GM23338 (cell line): ENCODE results near the gene MEGF6. TPM values are rescaled to one million over a fixed set of nuclear protein-coding genes. Genes with fewer than 3 reads are reported as not detected.

Experiments
- CREB1 ChIP-seq: fragments of 250-450 bp; sonication (Bioruptor Pico); IDR thresholded peaks from 2 replicates; pipeline ENCODE4 v1.5.0; 2020; ENCODE audit warnings: low read depth, mild to moderate bottlenecking, moderate library complexity
- EZH2 ChIP-seq: fragments of 200-600 bp; sonication (generic); IDR thresholded peaks from one replicate; pipeline ENCODE4 v1.8.0; 2017; ENCODE audit warnings: antibody characterized with exemption, mild to moderate bottlenecking, low read depth; ENCODE audit not compliant: unreplicated experiment
- JUNB ChIP-seq: IDR thresholded peaks from one replicate; pipeline ENCODE4 v1.6.1; 2016; ENCODE audit warnings: antibody characterized with exemption; ENCODE audit not compliant: unreplicated experiment
- NANOG ChIP-seq: IDR thresholded peaks from 2 replicates; pipeline ENCODE4 v1.6.1; 2016; ENCODE audit warnings: antibody characterized with exemption, borderline replicate concordance
- POLR2AphosphoS5 ChIP-seq: IDR thresholded peaks from 2 replicates; pipeline ENCODE4 v1.6.1; 2016; ENCODE audit warnings: antibody characterized with exemption, low read depth
- ZNF114 ChIP-seq: fragments of 250-450 bp; sonication (Bioruptor Pico); IDR thresholded peaks from 2 replicates; pipeline ENCODE4 v1.5.0; 2020; ENCODE audit warnings: mild to moderate bottlenecking, moderate library complexity
- polyA plus RNA-seq: library from polyadenylated mRNA; unstranded; fragments of >200 nt; fragmentation: Nextera tagmentation; extraction: Ambion mirVana; gene quantifications from 2 replicates; pipeline ENCODE4 v1.2.1, GENCODE V29; 2016
- total RNA-seq: library from RNA; depleted of rRNA; stranded (reverse); fragments of >200 nt; shearing (Covaris generic); gene quantifications from 2 replicates; pipeline ENCODE4 v1.2.3, GENCODE V29; 2014
- TF ChIP-seq, protein P1 (sequence below): fragments of 250-450 bp; sonication (Bioruptor Pico); IDR thresholded peaks from 2 replicates; pipeline ENCODE4 v1.5.0; 2020; ENCODE audit warnings: mild to moderate bottlenecking, moderate library complexity
- TF ChIP-seq, protein P2 (sequence below), 2 experiments: fragments of 200-600 bp in 1 of 2; sonication (generic) in 1 of 2; conservative IDR thresholded peaks; 2 replicates each; pipeline versions ENCODE4 v1.5.1 to v1.6.1; 2016 to 2017; ENCODE audit warnings: antibody characterized with exemption in 2 of 2, low read depth in 2 of 2, mild to moderate bottlenecking in 2 of 2, moderate library complexity in 1 of 2

Gene MEGF6
- total and polyA plus RNA-seq, 2 experiments from 2014 or later = 4.0 to 21.4 TPM

DNA sequence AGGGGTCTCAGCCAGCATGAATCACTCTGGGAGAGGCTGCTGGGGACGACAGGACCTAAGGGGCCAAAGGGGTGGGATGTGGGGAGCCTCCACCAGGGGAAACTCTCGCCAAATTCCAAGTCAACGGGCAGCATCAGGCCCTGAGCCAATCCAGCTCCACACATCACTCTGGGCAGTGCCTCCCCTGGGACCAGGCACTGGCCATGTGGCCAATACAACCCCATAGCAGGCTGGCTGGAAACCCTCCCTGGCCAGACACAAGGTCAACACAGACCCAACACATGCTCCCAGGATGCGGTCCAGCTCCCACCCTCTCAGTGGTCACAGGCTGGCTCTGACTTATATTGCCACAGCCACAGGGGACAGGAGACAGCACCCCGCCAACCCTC is 60.0 kb downstream of the MEGF6 start (continued):
- TF ChIP-seq, protein P1, sequence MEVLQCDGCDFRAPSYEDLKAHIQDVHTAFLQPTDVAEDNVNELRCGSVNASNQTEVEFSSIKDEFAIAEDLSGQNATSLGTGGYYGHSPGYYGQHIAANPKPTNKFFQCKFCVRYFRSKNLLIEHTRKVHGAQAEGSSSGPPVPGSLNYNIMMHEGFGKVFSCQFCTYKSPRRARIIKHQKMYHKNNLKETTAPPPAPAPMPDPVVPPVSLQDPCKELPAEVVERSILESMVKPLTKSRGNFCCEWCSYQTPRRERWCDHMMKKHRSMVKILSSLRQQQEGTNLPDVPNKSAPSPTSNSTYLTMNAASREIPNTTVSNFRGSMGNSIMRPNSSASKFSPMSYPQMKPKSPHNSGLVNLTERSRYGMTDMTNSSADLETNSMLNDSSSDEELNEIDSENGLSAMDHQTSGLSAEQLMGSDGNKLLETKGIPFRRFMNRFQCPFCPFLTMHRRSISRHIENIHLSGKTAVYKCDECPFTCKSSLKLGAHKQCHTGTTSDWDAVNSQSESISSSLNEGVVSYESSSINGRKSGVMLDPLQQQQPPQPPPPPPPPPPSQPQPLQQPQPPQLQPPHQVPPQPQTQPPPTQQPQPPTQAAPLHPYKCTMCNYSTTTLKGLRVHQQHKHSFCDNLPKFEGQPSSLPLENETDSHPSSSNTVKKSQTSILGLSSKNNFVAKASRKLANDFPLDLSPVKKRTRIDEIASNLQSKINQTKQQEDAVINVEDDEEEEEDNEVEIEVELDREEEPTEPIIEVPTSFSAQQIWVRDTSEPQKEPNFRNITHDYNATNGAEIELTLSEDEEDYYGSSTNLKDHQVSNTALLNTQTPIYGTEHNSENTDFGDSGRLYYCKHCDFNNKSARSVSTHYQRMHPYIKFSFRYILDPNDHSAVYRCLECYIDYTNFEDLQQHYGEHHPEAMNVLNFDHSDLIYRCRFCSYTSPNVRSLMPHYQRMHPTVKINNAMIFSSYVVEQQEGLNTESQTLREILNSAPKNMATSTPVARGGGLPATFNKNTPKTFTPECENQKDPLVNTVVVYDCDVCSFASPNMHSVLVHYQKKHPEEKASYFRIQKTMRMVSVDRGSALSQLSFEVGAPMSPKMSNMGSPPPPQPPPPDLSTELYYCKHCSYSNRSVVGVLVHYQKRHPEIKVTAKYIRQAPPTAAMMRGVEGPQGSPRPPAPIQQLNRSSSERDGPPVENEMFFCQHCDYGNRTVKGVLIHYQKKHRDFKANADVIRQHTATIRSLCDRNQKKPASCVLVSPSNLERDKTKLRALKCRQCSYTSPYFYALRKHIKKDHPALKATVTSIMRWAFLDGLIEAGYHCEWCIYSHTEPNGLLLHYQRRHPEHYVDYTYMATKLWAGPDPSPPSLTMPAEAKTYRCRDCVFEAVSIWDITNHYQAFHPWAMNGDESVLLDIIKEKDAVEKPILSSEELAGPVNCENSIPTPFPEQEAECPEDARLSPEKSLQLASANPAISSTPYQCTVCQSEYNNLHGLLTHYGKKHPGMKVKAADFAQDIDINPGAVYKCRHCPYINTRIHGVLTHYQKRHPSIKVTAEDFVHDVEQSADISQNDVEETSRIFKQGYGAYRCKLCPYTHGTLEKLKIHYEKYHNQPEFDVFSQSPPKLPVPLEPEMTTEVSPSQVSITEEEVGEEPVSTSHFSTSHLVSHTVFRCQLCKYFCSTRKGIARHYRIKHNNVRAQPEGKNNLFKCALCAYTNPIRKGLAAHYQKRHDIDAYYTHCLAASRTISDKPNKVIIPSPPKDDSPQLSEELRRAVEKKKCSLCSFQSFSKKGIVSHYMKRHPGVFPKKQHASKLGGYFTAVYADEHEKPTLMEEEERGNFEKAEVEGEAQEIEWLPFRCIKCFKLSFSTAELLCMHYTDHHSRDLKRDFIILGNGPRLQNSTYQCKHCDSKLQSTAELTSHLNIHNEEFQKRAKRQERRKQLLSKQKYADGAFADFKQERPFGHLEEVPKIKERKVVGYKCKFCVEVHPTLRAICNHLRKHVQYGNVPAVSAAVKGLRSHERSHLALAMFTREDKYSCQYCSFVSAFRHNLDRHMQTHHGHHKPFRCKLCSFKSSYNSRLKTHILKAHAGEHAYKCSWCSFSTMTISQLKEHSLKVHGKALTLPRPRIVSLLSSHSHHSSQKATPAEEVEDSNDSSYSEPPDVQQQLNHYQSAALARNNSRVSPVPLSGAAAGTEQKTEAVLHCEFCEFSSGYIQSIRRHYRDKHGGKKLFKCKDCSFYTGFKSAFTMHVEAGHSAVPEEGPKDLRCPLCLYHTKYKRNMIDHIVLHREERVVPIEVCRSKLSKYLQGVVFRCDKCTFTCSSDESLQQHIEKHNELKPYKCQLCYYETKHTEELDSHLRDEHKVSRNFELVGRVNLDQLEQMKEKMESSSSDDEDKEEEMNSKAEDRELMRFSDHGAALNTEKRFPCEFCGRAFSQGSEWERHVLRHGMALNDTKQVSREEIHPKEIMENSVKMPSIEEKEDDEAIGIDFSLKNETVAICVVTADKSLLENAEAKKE (CRISPR knock-in tag) = no peak
- TF ChIP-seq NANOG (no peak), JUNB (no peak), POLR2AphosphoS5 (no peak), EZH2 (no peak), ZNF114 (CRISPR knock-in tag) (no peak), CREB1 (CRISPR knock-in tag) (no peak)
- TF ChIP-seq, protein P2, sequence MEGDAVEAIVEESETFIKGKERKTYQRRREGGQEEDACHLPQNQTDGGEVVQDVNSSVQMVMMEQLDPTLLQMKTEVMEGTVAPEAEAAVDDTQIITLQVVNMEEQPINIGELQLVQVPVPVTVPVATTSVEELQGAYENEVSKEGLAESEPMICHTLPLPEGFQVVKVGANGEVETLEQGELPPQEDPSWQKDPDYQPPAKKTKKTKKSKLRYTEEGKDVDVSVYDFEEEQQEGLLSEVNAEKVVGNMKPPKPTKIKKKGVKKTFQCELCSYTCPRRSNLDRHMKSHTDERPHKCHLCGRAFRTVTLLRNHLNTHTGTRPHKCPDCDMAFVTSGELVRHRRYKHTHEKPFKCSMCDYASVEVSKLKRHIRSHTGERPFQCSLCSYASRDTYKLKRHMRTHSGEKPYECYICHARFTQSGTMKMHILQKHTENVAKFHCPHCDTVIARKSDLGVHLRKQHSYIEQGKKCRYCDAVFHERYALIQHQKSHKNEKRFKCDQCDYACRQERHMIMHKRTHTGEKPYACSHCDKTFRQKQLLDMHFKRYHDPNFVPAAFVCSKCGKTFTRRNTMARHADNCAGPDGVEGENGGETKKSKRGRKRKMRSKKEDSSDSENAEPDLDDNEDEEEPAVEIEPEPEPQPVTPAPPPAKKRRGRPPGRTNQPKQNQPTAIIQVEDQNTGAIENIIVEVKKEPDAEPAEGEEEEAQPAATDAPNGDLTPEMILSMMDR (conservative IDR thresholded peaks at IDR 0.05; ENCODE audit: low read depth in 2 of 2) = no peak
